ENCODE data around the gene DAGLA.

- TF ChIP-seq CTCF (IDR thresholded peaks at IDR 0.05) (no peak), EZH2 (IDR thresholded peaks at IDR 0.05) (no peak)
Measured at GRCh38 chr11:61710019-61710418, 29.8 kb downstream of the DAGLA start.

Data from neural progenitor cell (in vitro differentiated cells).